Measurements from ENCODE around the gene ZBTB20.

DNA sequence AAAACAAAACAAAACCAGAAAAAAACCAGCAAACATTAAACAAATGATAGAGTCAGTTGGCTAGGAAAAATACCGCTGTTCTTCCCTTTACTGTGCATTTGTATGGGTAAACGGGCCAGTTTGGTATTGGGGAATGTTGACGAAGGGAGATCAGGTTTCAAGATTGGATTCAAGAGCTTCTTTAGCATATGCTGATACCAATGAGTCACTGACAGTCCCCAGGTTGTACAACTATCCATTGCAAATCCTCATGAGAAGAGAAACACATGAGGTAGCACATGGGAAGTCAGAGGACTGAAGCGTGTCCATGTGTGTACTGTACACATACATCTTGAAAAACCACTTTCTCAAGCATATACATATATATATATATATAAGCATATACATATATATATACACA lies 827.6 kb downstream of the ZBTB20 start:
- TF ChIP-seq, protein P1, sequence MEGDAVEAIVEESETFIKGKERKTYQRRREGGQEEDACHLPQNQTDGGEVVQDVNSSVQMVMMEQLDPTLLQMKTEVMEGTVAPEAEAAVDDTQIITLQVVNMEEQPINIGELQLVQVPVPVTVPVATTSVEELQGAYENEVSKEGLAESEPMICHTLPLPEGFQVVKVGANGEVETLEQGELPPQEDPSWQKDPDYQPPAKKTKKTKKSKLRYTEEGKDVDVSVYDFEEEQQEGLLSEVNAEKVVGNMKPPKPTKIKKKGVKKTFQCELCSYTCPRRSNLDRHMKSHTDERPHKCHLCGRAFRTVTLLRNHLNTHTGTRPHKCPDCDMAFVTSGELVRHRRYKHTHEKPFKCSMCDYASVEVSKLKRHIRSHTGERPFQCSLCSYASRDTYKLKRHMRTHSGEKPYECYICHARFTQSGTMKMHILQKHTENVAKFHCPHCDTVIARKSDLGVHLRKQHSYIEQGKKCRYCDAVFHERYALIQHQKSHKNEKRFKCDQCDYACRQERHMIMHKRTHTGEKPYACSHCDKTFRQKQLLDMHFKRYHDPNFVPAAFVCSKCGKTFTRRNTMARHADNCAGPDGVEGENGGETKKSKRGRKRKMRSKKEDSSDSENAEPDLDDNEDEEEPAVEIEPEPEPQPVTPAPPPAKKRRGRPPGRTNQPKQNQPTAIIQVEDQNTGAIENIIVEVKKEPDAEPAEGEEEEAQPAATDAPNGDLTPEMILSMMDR (conservative IDR thresholded peaks at IDR 0.05): no peak
- TF ChIP-seq EZH2 (IDR thresholded peaks at IDR 0.05; ENCODE audit: low read depth): no peak

All from PC-9 (cell line).